ENCODE results near the gene ARHGAP44. TPM values are rescaled to one million over a fixed set of nuclear protein-coding genes. Genes with fewer than 3 reads are reported as not detected.

ARHGAP44 gene
- total RNA-seq, 1 donor = 1.3 TPM

GRCh38 chr17:12998874-12999273, 209.6 kb downstream of the ARHGAP44 start:
- no peak overlapping the region for H3K4me3 ChIP-seq (ENCODE audit: low read depth, low read length)
- no peak for DNase-seq (ENCODE audit: low read depth)
- no peak for TF ChIP-seq CTCF (IDR thresholded peaks at IDR 0.05; ENCODE audit: insufficient read depth, low read depth, low read length)

DNA sequence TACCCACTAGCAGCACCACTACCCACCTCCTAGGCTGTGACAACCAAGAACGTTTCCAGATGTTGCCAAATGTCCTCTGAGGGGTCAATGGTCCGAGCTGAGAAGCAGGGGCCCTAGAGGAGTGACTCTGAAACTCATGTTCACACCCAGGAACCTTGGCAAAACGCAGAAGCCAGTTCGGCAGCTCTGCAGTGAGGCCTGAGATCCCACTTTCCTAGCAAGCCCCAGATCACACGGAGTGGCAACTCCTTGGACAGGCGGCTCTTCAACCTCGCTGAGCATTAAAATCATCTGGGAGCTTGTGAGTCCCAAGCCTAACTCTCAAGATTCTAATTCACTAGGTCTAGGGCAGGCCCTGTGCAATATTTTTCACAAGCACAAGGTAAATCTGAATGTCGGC, 211.3 kb downstream of the ARHGAP44 start:
- no peak for DNase-seq (ENCODE audit: low read depth)
- TF ChIP-seq CTCF (IDR thresholded peaks at IDR 0.05; ENCODE audit: insufficient read depth, low read depth, low read length) = no peak
- no peak overlapping the region for H3K4me3 ChIP-seq (ENCODE audit: low read depth, low read length)

DNA sequence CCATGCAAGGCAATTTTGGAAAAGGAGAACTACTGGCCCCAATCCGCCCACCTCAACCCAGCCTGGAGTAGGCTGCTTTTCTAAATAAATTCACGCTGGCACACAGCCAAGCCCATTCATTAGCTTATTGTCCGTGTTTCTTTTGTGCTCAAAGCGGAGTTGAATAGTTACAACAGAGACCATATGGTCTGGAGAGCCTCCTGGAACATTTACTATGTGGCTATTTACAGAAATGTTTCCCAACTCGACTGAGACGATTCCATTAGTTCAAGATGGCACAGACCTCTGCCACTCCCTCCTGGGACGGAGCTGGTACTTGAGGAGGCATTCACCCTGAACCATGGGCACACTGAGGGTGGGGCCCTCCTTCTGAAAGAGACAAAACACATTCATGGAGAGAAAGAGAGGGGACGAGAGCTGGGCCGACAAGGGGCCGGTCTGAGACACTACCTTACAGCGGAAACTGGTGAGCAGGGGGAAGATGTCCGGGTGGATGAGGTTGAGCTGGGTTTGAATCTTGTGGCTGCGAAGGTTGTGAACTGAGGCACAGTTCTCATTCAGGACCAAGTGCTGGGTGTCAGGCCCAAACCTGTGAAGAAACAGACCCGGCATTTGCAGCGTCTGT, 212.8 kb downstream of the ARHGAP44 start:
- DNase-seq (ENCODE audit: low read depth) = no peak
- H3K4me3 ChIP-seq (ENCODE audit: low read depth, low read length) = no peak overlapping the region
- no peak for TF ChIP-seq CTCF (IDR thresholded peaks at IDR 0.05; ENCODE audit: insufficient read depth, low read depth, low read length)

GRCh38 chr17:13002761-13003453, 213.6 kb downstream of the ARHGAP44 start:
- DNase-seq (ENCODE audit: low read depth) = peak; percentile 73
- TF ChIP-seq CTCF (IDR thresholded peaks at IDR 0.05; ENCODE audit: insufficient read depth, low read depth, low read length) = peak; percentile 77
- no peak overlapping the region for H3K4me3 ChIP-seq (ENCODE audit: low read depth, low read length)

DNA sequence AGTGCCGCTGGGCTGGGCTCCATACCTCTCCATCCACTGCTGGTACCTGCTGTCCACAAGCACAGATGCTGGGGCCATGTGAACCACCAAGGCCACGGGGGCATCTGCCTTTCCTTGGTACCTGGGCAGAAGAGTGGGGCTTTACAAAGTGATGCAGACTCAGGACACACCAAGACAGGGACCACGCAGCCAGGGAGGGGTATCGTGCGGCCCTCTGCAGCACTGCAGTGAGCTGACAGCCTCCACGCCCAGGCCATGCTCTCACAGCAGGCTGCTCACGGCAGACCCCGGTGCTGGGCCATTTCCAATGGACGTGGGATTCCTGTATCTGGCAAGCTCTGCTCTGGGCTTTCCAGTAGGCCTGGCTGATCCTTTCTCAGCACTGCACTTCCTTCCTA, 214.2 kb downstream of the ARHGAP44 start:
- H3K4me3 ChIP-seq (ENCODE audit: low read depth, low read length) = no peak overlapping the region
- TF ChIP-seq CTCF (IDR thresholded peaks at IDR 0.05; ENCODE audit: insufficient read depth, low read depth, low read length) = no peak
- DNase-seq (ENCODE audit: low read depth) = no peak

DNA sequence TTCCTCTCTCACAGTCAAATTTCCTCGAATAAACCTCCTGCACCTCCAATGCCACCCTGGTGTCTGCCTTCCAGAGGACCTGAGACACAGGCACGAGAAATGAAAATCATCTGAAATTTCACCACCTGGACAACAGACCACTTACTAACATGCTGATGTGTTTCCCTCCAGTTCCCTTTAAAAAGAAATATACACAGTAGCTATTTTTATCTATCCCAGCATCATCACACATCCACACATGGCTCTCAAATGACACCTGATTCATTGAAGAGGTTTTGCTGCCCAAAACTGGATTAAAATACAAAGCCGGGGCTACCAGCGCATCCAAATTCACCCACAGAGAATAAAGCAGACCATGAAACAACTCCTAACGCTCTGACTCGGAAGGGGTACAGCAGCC, 214.6 kb downstream of the ARHGAP44 start:
- no peak overlapping the region for H3K4me3 ChIP-seq (ENCODE audit: low read depth, low read length)
- no peak for DNase-seq (ENCODE audit: low read depth)
- TF ChIP-seq CTCF (IDR thresholded peaks at IDR 0.05; ENCODE audit: insufficient read depth, low read depth, low read length) = no peak
